Keratinocyte (primary cell): ENCODE data around the gene EFCAB13.

Source experiments
- EZH2 ChIP-seq: IDR thresholded peaks from one replicate; pipeline ENCODE4 v1.6.1; 2012; ENCODE audit warnings: inconsistent platforms, mild to moderate bottlenecking, low read length, moderate library complexity
- TF ChIP-seq, protein P1 (sequence below), 3 experiments: IDR thresholded peaks in 1 of 3; conservative IDR thresholded peaks in 1 of 3; optimal IDR thresholded peaks in 1 of 3; 2 replicates in 2 of 3; 3 replicates in 1 of 3; pipeline versions ENCODE3 to v1.5.1; 2011; ENCODE audit warnings: low read length in 3 of 3, mild to moderate bottlenecking in 3 of 3, moderate library complexity in 2 of 3, control low read depth in 1 of 3, inconsistent platforms in 1 of 3; ENCODE audit not compliant: insufficient read depth in 2 of 3; ENCODE audit errors: extremely low read depth in 1 of 3

DNA sequence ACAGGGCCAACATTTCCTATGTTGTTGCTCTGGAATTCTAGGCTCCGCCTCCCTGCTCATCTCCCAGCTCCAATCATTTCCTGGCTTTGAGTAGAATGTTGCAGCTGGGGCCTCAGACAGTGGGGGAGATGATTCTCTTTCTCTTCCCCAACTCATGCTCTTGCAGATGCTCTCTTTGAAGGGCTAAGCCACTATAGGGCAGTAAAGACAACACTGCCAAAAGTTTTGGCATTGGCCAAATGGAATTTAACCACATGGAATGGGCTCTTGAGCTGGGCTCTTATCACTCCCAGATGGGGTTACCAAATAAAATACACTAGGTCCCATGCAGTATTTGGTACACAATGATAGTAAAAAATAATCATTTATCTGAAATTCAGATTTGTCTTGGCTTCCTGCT is 19.6 kb upstream of the EFCAB13 start:
- TF ChIP-seq, protein P1, sequence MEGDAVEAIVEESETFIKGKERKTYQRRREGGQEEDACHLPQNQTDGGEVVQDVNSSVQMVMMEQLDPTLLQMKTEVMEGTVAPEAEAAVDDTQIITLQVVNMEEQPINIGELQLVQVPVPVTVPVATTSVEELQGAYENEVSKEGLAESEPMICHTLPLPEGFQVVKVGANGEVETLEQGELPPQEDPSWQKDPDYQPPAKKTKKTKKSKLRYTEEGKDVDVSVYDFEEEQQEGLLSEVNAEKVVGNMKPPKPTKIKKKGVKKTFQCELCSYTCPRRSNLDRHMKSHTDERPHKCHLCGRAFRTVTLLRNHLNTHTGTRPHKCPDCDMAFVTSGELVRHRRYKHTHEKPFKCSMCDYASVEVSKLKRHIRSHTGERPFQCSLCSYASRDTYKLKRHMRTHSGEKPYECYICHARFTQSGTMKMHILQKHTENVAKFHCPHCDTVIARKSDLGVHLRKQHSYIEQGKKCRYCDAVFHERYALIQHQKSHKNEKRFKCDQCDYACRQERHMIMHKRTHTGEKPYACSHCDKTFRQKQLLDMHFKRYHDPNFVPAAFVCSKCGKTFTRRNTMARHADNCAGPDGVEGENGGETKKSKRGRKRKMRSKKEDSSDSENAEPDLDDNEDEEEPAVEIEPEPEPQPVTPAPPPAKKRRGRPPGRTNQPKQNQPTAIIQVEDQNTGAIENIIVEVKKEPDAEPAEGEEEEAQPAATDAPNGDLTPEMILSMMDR (optimal IDR thresholded peaks at IDR 0.05 in 1 of 3, IDR thresholded peaks at IDR 0.05 in 1 of 3, conservative IDR thresholded peaks at IDR 0.05 in 1 of 3; ENCODE audit: extremely low read depth in 1 of 3, insufficient read depth in 2 of 3, low read length in 3 of 3): no peak
- TF ChIP-seq EZH2: no peak
